Measurements from ENCODE around the gene SLC35A3.
A peak's percentile ranks its signal among the peaks of the same experiment; 100 is the strongest.
"Not testable (repeated sequence)": the region's sequence is repeated elsewhere in the genome, so short reads cannot be mapped to it uniquely, and the experiment has no call there.

The SLC35A3 gene

GRCh38 chr1:99944192-99944591 is 25.6 kb upstream of the SLC35A3 start:
- DNase-seq (ENCODE audit: low read depth in 2 of 2), result no peak
- TF ChIP-seq CTCF (IDR thresholded peaks at IDR 0.05; ENCODE audit: low read depth, low read length), result no peak
- H3K4me3 ChIP-seq (replicated peaks in 1 of 2; ENCODE audit: low read depth in 2 of 2, low read length in 2 of 2), result no peak overlapping the region

- TF ChIP-seq CTCF (IDR thresholded peaks at IDR 0.05; ENCODE audit: low read depth, low read length), result no peak
- H3K4me3 ChIP-seq (replicated peaks in 1 of 2; ENCODE audit: low read depth in 2 of 2, low read length in 2 of 2), result no peak overlapping the region
- DNase-seq (ENCODE audit: low read depth in 2 of 2), result no peak
These were observed 24.6 kb upstream of the SLC35A3 start for GRCh38 chr1:99945174-99945573.

- TF ChIP-seq CTCF (IDR thresholded peaks at IDR 0.05; ENCODE audit: low read depth, low read length), result no peak
- no peak overlapping the region for H3K4me3 ChIP-seq (replicated peaks in 1 of 2; ENCODE audit: low read depth in 2 of 2, low read length in 2 of 2)
- no peak for DNase-seq (ENCODE audit: low read depth in 2 of 2)
These were observed 19.3 kb upstream of the SLC35A3 start for GRCh38 chr1:99950486-99950885.

- H3K4me3 ChIP-seq (replicated peaks in 1 of 2; ENCODE audit: low read depth in 2 of 2, low read length in 2 of 2), result no peak overlapping the region
- no peak for TF ChIP-seq CTCF (IDR thresholded peaks at IDR 0.05; ENCODE audit: low read depth, low read length)
- DNase-seq (ENCODE audit: low read depth in 2 of 2), result no peak
These were observed 17.3 kb upstream of the SLC35A3 start for GRCh38 chr1:99952522-99952921.

GRCh38 chr1:99955375-99955774 is 14.4 kb upstream of the SLC35A3 start:
- no peak for TF ChIP-seq CTCF (IDR thresholded peaks at IDR 0.05; ENCODE audit: low read depth, low read length)
- H3K4me3 ChIP-seq (replicated peaks in 1 of 2; ENCODE audit: low read depth in 2 of 2, low read length in 2 of 2), result no peak overlapping the region
- no peak for DNase-seq (ENCODE audit: low read depth in 2 of 2)

- peak; percentile 45 for TF ChIP-seq CTCF (IDR thresholded peaks at IDR 0.05; ENCODE audit: low read depth, low read length)
- DNase-seq (ENCODE audit: low read depth in 2 of 2), result peak; percentile 87 to 93
- no peak overlapping the region for H3K4me3 ChIP-seq (replicated peaks in 1 of 2; ENCODE audit: low read depth in 2 of 2, low read length in 2 of 2)
These were observed 13.0 kb upstream of the SLC35A3 start for GRCh38 chr1:99956755-99957154.

- no peak for TF ChIP-seq CTCF (IDR thresholded peaks at IDR 0.05; ENCODE audit: low read depth, low read length)
- no peak overlapping the region for H3K4me3 ChIP-seq (replicated peaks in 1 of 2; ENCODE audit: low read depth in 2 of 2, low read length in 2 of 2)
- DNase-seq (ENCODE audit: low read depth in 2 of 2), result no peak
These were observed 12.0 kb upstream of the SLC35A3 start for GRCh38 chr1:99957818-99958217.

GRCh38 chr1:99959189-99959705 is 10.5 kb upstream of the SLC35A3 start:
- not testable (repeated sequence) for H3K4me3 ChIP-seq (replicated peaks in 1 of 2; ENCODE audit: low read depth in 2 of 2, low read length in 2 of 2); DNase-seq (ENCODE audit: low read depth in 2 of 2)

- DNase-seq (ENCODE audit: low read depth in 2 of 2); H3K4me3 ChIP-seq (replicated peaks in 1 of 2; ENCODE audit: low read depth in 2 of 2, low read length in 2 of 2): not testable (repeated sequence)
These were observed 9.5 kb upstream of the SLC35A3 start for GRCh38 chr1:99960260-99960659.
